CD4-positive, alpha-beta T cell treated with Interferon alpha-2 for 1 hour (primary cell): ENCODE results near the gene RAI14.
A peak's percentile ranks its signal among the peaks of the same experiment; 100 is the strongest.

Source experiments
- DNase-seq, 2 donors: peaks; one replicate each; pipeline ENCODE4 v3.0.0-alpha.2; 2020 to 2022

Gene RAI14

DNA sequence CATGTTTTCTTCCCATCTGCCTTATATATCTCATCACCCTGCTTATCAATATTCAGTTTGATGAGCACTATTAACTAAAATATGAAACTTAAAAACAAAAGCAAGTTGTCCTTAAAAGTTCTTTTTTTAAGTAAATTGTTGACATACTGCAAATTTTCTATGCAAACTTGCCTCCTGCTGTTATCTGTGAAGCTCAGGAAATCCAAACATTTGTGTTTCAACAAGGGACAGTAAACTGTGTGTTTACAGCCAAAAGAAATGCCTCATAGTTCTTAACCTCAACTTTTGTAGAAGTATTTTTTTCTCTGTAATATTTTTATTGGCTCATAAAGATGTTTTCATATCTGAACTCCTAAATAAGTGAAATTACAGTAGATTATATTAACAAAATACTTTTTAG lies 175.2 kb downstream of the RAI14 start:
- DNase-seq, result no peak

DNA sequence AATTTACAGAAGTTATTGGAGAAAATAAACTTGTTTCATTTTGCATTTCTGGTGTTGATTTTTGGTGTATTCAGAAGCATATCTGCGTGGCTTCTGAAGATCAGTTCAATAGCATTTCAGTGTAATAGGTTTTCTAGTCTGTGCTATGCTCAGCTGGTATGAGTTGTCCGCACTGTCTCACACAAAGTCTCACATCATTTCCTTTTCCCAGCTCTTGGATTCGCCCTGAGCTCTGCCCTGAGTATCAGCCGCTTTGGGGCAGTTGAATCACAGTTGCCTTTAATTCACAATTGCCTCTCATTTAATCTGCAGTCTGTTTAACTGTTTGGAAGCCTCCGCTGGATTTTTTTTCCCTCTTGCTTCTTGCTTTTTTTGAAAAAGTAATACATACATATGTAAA lies 176.4 kb downstream of the RAI14 start:
- no peak for DNase-seq

DNA sequence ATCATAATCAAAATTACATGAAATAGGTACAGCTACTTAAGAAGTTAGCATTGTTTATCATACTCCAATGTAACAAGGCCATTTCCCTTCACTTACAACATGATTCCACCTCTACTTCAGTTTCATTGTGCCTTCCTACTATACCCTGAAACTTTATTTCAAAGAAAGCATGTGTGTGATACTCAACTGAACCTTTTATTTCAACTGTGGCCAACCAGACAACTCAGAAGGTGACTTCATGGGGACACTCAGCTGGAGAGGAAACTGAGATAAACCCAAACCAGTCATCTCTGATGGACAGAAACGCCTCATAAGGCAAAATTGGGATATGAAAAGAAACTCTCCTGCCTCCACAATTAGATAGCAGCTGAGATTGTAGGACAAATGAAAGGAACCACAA lies 177.0 kb downstream of the RAI14 start:
- no peak for DNase-seq

DNA sequence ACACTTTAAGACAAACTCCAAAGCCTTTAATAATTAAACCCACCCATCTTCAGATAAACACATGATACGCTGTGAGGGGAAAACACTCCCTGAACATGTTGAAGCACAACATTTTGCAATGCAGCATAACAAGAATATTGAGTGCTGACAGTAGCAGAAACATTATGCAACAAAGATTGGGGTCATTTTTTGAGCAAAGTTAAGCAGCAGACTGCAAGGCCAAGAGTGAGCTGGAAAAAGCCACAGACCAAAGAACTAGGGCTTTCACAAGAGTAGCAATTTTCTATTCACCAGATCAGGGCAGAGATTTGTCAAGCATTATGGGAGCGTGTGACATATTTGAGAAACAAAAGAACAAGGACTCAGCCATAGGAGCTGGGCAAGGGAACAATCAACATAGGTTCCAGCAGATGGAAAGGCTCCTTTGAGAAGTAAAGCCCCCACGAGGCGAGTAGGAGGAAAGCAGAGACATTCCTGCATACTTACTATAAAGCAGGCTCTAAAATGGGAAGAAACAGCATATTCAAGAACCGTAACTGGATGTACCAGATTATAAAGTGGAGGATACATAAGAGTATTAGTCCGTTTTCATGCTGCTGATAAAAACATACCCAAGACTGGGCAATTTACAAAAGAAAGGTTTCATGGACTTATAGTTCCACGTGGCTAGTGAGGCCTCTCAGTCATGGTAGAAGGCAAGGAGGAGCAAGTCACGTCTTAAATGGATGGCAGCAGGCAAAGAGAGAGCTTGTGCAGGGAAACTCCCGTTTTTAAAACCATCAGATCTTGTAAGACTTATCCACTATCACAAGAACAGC lies 178.1 kb downstream of the RAI14 start:
- no peak for DNase-seq

DNA sequence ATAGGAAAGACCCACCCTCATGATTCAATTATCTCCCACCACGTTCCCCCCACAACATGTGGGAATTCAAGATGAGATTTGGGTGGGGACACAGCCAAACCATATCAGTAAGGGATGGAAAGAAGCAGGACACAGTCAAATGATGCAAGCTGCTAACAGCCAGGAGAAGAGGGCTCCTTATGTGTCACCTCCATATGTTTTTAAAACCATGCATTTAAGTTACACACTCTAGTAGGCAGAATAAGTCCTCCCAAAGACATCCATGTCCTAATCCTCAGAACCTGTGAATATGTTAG lies 178.6 kb downstream of the RAI14 start:
- DNase-seq, result no peak

DNA sequence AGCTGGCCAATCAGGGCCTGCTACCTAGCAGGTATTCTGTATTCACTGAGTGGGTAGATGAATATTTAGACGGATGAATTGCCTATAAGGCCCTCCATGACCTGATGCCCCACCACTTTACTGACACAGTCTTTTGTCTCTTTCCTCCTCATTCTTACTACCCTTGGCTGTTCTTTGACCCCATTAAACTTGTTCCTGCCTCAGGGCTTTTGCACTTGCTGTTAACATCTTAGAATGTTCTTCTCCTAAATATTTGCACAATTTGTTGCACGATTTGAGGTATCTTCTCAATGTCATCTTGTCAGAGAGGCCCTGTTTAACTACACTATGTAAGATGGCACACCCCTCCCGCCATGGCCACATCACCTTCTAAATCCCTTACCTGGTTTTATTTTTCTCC lies 179.5 kb downstream of the RAI14 start:
- DNase-seq, result no peak

DNA sequence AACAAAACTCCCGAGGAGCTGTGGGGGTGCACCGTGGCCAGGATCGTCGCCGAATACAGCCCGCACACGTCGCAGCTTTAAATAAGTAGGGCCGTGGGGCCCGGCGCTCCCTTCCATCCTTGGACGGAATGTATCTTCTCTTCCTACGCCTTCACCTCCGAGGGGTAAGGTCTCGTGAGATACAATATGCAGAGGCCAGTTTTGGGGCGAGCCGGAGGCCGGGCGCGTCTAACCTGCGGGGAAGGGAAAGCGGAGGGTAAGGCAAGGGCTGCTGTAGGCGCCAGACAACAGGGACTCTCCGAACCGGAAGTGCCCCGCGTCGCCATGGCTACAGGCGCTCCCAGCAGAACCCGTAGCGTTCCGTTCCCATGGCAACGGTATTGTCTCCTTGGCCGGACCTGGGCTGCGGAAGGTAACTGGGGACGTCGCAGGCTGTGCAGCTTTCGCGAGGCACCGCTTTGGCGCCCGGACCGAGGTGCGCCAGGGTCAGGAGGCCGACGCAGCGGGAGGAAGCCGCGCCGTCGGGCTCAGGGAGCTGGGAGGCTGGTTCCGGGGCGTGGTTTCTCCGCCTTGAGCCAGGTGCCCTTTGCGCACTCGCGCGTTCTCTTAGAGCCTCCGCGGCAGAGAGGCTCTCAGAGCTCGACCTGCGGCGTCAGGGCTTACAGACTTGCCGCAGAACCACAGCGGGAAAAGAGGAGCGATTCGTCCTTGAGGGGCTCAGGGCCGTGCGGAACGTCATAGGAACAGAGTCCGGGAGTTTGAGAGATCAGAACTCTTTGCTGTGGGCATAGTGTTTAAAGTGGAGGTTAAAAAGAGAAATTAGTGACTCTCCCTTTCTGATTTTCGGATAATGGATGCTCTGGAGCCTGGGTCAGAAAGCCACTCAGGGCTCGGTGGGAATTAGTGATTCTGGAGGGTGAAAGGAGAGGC lies 182.9 kb downstream of the RAI14 start, which contains the start of gene TTC23L:
TTC23L (plus strand) TSS at position 380 of the 930 bp plus-strand sequence. CDS start 1,508 bp downstream, outside the sequence.
- DNase-seq, result peak; percentile 92 to 93

DNA sequence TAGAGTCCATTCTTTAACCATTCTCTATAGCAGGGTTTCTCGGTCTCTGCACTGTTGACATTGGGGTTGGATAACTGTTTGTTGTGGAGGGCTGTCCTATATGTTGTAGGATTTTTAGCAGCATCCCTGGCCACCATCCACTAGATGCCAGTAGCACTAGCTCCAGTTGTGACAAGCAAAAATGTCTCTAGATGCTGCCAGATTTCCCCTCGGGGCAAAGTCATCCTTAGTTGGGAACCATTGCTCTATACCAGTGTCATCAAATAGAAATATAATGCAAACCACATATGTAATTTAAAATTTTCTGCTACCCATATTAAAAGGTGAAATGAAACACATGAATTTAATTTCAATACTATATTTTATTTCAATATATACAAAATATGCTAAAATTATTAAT lies 185.7 kb downstream of the RAI14 start:
- no peak for DNase-seq

DNA sequence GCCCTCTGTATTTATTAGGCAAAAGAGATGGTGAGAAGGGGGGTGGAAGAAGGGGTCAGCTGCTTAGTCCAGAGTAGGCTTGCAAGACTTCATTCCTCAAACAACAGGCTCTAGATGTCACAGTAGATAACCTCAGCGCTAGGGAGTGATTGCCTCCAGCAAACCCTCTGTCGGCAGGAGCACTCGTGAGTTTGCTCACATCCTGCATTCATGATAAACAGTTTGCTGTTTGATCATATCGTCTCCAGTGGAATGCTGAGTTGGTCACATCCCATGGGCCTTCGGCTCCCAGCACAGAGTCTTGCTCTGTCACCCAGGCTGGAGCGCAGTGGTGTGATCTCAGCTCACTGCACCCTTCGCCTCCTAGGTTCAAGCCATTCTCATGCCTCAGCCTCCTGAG lies 186.4 kb downstream of the RAI14 start:
- DNase-seq, result no peak

DNA sequence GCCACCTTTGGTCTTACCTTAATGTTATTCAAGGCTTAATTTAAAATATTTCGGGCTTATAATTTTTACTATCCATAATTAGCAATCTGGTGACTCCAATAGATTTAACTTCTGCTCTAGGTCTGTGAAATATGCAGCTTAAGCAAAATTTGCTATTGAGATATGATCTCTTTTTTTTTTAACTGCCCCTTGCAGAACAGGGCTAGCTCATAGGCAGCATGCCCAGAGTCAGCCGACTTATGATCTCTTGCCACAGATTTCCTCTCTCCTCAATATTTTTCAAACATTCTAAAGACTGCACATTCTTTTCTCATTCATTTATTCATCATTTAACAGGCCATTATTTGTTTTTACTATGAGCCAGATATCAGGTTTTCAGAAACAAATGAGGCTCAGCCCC lies 187.4 kb downstream of the RAI14 start:
- no peak for DNase-seq

DNA sequence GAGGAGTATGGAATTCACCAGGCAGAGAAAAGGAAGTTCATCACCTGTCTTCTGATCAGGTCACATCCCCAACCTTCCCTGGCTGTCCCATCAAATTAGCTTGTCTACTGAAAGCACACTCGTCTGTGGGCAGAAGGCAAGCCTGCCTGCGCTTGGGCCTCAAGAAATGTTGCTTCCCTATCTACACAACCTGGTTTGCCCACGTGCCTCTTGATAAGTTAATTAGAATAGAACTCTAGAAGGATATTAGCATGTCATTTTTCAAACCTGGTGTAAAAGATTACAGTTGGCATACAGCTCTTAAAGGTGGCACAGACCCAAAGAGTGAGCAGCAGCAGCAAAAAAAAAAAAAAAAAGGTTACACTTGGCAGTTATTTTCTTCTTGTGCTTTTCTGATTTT lies 188.0 kb downstream of the RAI14 start:
- no peak for DNase-seq

DNA sequence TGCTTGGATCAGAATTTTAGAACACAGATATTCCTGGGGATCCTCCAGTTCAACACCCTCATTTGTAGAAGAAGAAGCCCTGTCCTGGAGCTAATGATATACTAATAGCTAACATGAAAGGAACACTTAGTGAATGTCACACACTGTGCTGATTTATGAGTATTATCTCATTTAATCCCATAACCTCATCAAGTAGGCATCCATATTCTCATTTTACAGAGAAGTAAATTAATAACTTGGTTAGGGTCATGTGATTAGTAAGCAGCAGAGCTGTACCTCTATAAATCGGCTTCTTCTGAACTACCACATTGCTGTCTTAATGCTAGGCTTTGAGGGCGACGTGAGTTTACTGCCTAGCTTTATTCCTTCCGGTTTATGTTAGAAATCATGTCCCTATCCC lies 188.9 kb downstream of the RAI14 start:
- DNase-seq, result no peak

DNA sequence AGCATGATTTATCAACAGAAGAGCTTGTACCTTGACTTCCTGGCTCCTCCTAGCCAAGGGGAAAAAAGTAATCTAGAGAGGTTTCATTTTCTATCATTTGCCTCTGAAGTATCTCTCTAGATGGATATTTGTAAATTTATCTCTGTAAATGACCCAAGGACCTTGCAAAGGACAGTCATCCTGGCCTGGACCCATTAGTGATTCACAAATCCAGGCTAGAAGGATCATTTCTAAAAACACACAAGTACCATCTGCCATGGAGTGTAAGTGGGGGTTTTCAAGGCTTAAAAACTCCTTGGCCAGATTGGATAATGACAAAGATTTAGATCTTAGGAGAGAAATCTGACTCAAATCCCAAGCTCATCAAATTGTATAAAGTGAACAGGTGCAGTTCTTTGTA lies 190.9 kb downstream of the RAI14 start:
- no peak for DNase-seq

DNA sequence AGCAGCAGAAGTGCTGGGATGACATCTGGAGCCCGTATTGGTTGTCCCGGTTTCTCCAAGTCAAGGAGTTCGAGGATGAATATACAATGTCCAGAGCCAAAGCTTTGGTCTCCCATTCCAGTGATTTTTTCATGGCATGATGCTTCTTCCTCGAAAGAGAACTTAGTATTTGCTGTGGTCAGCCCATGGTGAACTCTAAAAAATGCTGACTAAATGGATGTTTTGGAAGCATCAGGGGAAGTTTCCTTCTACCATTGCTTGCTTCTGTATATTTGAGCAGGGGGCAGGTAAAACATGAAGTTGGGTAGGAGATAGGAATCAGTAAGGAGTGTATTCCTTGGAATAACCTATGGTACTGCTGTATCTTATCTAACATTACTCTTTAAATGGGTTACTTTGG lies 191.4 kb downstream of the RAI14 start:
- DNase-seq, result no peak

DNA sequence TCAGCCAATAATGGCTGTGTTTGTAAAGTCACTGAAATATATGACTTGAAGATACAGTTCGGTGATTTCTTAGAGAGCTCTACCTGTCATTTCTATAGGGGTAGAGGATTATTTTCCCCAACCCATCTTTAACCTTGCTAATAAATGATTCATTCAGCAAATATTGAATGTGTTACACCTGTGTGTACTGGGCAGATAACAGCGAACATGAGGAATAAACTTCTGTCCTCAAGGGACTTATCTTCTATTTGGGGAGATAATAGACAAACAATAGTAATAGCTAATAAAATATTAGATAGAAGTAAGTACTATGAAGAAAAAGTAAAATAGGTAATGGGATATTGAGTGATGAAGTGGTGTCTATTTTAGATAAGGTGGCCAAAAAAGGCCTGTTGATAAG lies 192.1 kb downstream of the RAI14 start:
- no peak for DNase-seq

DNA sequence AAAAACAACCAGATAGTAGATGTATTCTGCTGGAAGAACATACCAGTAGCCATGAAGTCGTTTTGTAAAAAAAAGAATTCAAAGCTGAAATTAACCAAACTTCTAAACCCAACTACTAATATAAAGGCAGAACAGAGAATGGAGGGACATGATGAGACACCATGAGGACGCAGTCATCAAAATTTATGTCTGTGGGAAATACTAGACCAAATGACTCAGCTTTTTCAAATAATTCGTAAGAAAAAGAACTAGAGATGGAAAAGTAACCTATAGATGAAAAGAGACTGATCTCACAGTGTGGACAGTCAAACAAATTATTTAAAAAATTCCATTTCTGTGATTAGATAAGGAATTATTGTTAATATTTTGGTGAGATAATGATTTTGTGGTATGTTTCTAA lies 193.1 kb downstream of the RAI14 start:
- DNase-seq, result no peak

DNA sequence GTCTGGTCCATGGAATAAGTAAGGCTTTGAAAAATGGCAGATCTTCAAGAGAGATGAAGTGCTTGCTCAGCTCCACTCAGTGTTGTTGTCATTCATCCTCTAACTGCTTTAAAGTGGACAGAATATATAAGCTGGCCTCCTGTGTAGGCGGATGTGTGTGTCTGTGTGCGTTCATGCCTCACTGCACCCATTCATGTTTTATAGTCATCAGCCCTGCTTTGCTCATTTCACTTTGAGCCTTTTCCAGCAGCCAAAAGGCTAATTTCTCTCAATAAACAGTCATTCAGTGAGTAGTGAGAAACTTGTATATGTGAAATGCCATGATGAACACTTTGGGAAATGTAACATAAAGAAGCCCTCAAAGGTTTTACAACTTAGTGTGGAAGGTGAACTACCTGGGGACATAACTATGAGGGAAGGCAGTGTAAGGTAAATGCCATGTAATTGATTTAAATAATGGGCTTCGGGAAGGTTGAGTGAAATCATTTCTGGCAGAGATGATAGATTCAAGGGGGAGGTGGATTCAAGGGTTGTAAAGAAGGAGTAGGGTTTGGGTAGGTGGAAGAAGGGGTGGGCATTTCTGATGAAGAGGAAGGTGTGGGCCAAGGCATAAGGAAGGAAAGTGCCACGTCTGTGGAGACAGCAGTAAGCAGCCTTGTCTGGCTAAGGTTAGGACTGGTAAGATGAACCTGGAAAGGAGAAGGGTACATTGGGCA lies 198.5 kb downstream of the RAI14 start:
- DNase-seq, result no peak

DNA sequence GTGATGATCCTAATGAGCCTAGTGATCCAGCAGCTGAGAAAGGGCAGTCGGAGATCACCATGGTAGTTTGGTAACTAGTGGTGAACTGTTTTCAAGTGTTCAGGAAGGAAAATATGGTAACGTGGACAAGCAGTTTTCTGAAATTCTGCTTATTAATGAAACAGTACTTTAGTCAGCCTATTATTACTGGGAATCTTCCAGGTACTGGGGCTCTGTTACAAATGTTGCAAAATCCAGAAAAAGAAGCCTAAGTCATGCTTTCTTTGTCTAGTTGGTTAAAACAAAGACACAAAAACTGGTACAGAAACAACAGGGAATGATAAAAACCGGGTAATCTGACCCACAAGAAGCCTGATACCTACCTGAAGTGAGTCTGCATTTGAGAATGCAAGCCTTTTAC lies 201.0 kb downstream of the RAI14 start:
- DNase-seq, result no peak

DNA sequence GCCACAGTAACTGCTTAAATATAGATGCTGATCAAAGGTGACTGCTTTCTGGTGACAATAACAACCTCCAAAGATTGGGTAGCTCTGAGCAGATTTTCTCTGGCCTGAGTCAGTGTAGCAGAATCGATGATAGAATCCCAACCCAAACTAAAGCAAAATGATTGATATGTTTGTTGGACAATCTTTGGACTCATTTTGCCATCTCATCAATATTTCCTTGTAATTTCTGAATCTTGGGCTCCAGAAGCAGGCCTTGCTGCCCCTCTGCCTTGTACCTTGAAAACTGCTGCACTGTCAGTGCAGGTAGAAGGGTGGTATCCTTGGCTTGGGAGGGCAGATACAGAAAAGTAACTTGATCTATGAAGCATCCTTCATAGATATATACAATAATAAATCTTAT lies 201.8 kb downstream of the RAI14 start:
- no peak for DNase-seq

DNA sequence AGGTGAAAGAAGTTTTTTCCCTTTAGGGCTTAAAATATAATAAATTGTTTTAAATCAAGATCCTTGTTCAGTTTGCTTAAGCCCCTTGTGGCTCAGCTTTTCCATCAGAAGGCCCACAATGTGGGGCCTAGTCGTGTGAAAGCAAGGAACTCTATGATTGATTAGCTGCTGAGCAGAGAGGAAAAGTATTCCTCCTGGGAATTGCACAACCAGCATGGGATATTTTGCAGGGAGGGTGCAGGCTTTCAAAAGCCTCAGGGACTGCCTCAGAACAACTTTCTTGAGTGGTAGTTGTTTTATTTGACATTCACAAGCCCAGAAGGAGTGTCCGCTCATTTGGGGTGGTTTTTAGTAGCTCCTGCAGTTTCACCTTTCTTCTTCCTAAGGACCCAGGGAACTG lies 202.7 kb downstream of the RAI14 start:
- no peak for DNase-seq

DNA sequence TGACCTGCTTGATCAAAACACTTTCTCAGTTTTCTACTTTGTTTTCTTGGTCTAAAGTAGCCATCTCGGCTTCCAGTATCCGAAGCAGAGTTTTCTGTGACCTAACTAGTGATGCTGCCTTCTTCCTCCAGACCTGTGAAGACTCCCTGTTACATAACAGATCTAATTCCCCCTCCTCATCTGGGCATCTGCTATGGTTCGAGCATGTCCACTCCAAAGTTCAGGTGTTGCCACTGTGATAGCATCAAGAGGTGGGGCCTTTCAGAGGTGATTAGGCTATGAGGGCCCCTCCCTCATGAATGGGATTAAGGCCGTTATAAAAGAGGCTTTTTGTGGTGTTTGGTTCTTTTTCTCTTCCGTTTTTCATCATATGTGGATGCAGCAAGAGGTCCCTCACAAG lies 203.1 kb downstream of the RAI14 start:
- no peak for DNase-seq

DNA sequence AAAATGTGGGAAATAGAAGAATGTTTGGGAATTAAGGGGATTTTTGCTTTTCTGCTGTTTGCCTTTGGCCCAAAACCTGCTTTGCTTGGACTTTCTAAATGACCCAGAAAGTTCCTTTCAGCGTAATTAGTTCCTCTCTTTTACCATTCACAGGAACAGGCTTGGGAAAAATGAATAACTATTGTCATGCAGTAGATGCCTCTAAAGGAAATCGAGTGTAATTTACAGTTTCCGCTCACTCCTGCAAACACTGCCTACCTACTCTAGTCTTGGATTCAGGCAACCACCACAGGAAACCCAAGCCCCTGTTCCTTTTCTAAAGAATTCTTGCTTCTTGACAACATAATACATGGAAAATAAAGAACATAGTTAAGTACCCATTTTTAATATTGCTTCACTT lies 207.8 kb downstream of the RAI14 start:
- DNase-seq, result no peak

DNA sequence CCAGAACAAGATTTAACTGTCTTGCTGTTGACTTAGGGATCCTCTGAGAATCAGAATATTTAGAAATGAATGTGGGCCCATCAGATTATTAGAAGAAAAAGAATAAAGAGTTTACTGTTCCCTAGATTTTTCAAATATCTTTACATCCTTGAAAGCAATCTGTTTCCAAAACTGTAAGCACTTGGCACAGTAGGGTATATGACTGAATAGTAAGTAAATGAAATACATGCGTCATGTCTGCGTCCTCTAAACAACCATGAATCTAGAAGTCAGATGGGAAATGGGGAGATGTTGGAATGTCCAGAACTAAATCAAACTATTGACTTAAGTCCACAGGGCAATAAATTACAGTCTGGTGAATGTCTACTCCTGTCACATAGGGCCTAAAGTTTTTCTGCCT lies 209.0 kb downstream of the RAI14 start:
- no peak for DNase-seq
